HCT116 (cell line): Measurements from ENCODE around the gene THAP10. TPM values are rescaled to one million over a fixed set of nuclear protein-coding genes. Genes with fewer than 3 reads are reported as not detected.

ENCODE experiments used
- ATAC-seq: fragments of 200-7000 bp; cut with Tn5 transposase; 2 replicates; pipeline ENCODE4 v1.9.1; 2020; ENCODE audit warnings: mild to moderate bottlenecking, moderate library complexity
- BruUV-seq: library from RNA; stranded (reverse); fragments of 400-500 nt; replicated peaks from 2 replicates; lab custom pipeline; 2021; lab: Mats Ljungman, UMichigan
- CTCF ChIA-PET: fragments of 300-600 bp; sonication (Branson Sonifier 250); formaldehyde crosslinking; loops from one replicate; lab custom pipeline; 2021; ENCODE audit warnings: antibody characterized with exemption; lab: Charles Lee
- POLR2A ChIA-PET: fragments of 300-600, 350-600 bp; sonication (Branson Sonifier 250); formaldehyde crosslinking; loops from one replicate; lab custom pipeline; 2021; ENCODE audit warnings: antibody characterized with exemption; lab: Charles Lee
- RAD21 ChIA-PET, 2 experiments: fragments of 300-600 bp; sonication (Branson Sonifier 250); formaldehyde crosslinking; loops; one replicate each; lab custom pipeline; 2023; ENCODE audit warnings: low total read pairs in 2 of 2; ENCODE audit not compliant: uncharacterized antibody in 2 of 2, unreplicated experiment in 2 of 2, low non-redundant PET in 1 of 2; lab: Charles Lee
- DNase-seq: peaks from one replicate; pipeline ENCODE4 v3.0.0-alpha.2; 2010; ENCODE audit warnings: low read depth, low spot score
- H2AFZ ChIP-seq: fragments of 200-600 bp; shearing (Covaris generic), sonication (generic); 2 replicates; pipeline ENCODE4 v1.6.1; 2017; ENCODE audit warnings: low read depth, mixed run types, mixed read lengths, antibody characterized with exemption, low read length; ENCODE audit not compliant: poor library complexity, severe bottlenecking
- H3K27ac ChIP-seq: 2 replicates; pipeline ENCODE4 v1.5.1; 2012; ENCODE audit warnings: low read depth, low read length
- H3K27me3 ChIP-seq: fragments of 200-600 bp; sonication (generic); 2 replicates; pipeline ENCODE4 v1.6.1; 2016; ENCODE audit warnings: mixed run types, low read length, mixed read lengths; ENCODE audit not compliant: insufficient read depth
- H3K36me3 ChIP-seq, 2 experiments: fragments of 200-500 bp in 1 of 2; fragments of 200-600 bp in 1 of 2; sonication (Bioruptor generic) in 1 of 2; sonication (generic) in 1 of 2; 2 replicates each; pipeline versions ENCODE4 v1.5.1 to v1.6.1; 2014 to 2016; ENCODE audit warnings: low read length in 2 of 2, inconsistent platforms in 1 of 2, mixed read lengths in 1 of 2, mixed run types in 1 of 2; ENCODE audit not compliant: insufficient read depth in 2 of 2, control insufficient read depth in 1 of 2
- H3K4me1 ChIP-seq, 2 experiments: fragments of 200-600 bp in 1 of 2; sonication (generic) in 1 of 2; 2 replicates each; pipeline versions ENCODE4 v1.5.1 to v1.6.1; 2012 to 2017; ENCODE audit warnings: low read length in 2 of 2, inconsistent platforms in 1 of 2, mild to moderate bottlenecking in 1 of 2, mixed read lengths in 1 of 2, mixed run types in 1 of 2, moderate library complexity in 1 of 2; ENCODE audit not compliant: insufficient read depth in 2 of 2, control insufficient read depth in 1 of 2
- H3K4me2 ChIP-seq: fragments of 200-600 bp; sonication (generic); 2 replicates; pipeline ENCODE4 v1.6.1; 2017; ENCODE audit warnings: mixed run types, low read length, mixed read lengths
- H3K4me3 ChIP-seq, 2 experiments: fragments of 200-600 bp in 1 of 2; sonication (generic) in 1 of 2; replicated peaks in 1 of 2; 2 replicates each; pipeline ENCODE4 v1.5.1; 2011 to 2016; ENCODE audit warnings: low read length in 2 of 2, control low read depth in 1 of 2, low read depth in 1 of 2, mild to moderate bottlenecking in 1 of 2, mixed read lengths in 1 of 2, mixed run types in 1 of 2
- H3K79me2 ChIP-seq: fragments of 200-600 bp; sonication (generic); 2 replicates; pipeline ENCODE4 v1.6.1; 2017; ENCODE audit warnings: mild to moderate bottlenecking, mixed run types, low read length, moderate library complexity, mixed read lengths; ENCODE audit not compliant: insufficient read depth
- H3K9ac ChIP-seq: fragments of 200-600 bp; sonication (generic); 2 replicates; pipeline ENCODE4 v1.6.1; 2016; ENCODE audit warnings: low read length, mixed read lengths
- H3K9me2 ChIP-seq: fragments of 200-600 bp; sonication (generic), shearing (Covaris generic); 2 replicates; pipeline ENCODE4 v1.6.1; 2017; ENCODE audit warnings: mixed run types, mild to moderate bottlenecking, moderate library complexity; ENCODE audit not compliant: insufficient read depth
- H3K9me3 ChIP-seq, 2 experiments: fragments of 200-500 bp in 1 of 2; fragments of 200-600 bp in 1 of 2; sonication (Bioruptor generic) in 1 of 2; sonication (generic) in 1 of 2; 2 replicates each; pipeline ENCODE4 v1.6.1; 2014 to 2017; ENCODE audit warnings: low read length in 2 of 2, mixed read lengths in 2 of 2, inconsistent platforms in 1 of 2, low read depth in 1 of 2, mild to moderate bottlenecking in 1 of 2, mixed run types in 1 of 2, moderate library complexity in 1 of 2; ENCODE audit not compliant: control insufficient read depth in 1 of 2, insufficient read depth in 1 of 2
- H4K20me1 ChIP-seq: fragments of 200-600 bp; sonication (generic), shearing (Covaris generic); 2 replicates; pipeline ENCODE4 v1.6.1; 2017; ENCODE audit warnings: mixed run types, mild to moderate bottlenecking, moderate library complexity; ENCODE audit not compliant: insufficient read depth
- EGR1 ChIP-seq: IDR thresholded peaks from 2 replicates; pipeline ENCODE4 v1.6.1; 2012; ENCODE audit warnings: low read depth
- FOSL1 ChIP-seq: IDR thresholded peaks from 2 replicates; pipeline ENCODE4 v1.6.1; 2012; ENCODE audit warnings: low read depth
- JUND ChIP-seq: IDR thresholded peaks from 2 replicates; pipeline ENCODE4 v1.6.1; 2012
- POLR2AphosphoS5 ChIP-seq: IDR thresholded peaks from 2 replicates; pipeline ENCODE4 v1.6.1; 2011; ENCODE audit warnings: mild to moderate bottlenecking, low read depth, low read length, moderate library complexity
- RAD21 ChIP-seq: IDR thresholded peaks from 2 replicates; pipeline ENCODE4 v1.6.1; 2012; ENCODE audit warnings: low read depth, mild to moderate bottlenecking
- SP1 ChIP-seq: IDR thresholded peaks from 2 replicates; pipeline ENCODE4 v1.6.1; 2012; ENCODE audit warnings: low read depth
- TCF7L2 ChIP-seq: IDR thresholded peaks from 2 replicates; pipeline ENCODE4 v1.7.0; 2011; ENCODE audit warnings: borderline replicate concordance, inconsistent platforms; ENCODE audit not compliant: insufficient read depth, insufficient read length; ENCODE audit errors: extremely low read depth
- YY1 ChIP-seq: IDR thresholded peaks from 2 replicates; pipeline ENCODE4 v1.6.1; 2011; ENCODE audit warnings: low read length, low read depth, moderate library complexity, mild to moderate bottlenecking; ENCODE audit not compliant: insufficient replicate concordance; ENCODE audit errors: extremely low read depth
- ZFX ChIP-seq: fragments of 450-650 bp; IDR thresholded peaks from 2 replicates; pipeline ENCODE4 v1.6.1; 2017
- intact Hi-C: fragments of 100-400 bp; cut with micrococcal nuclease; formaldehyde crosslinking; loops from 2 replicates; pipeline ENCODE4 v1.10.0; 2022
- total RNA-seq: library from RNA; stranded (reverse); gene quantifications from one replicate; pipeline ENCODE4 v1.2.1, GENCODE V29; 2021; ENCODE audit not compliant: unreplicated experiment
- TF ChIP-seq, protein P1 (sequence below): IDR thresholded peaks from 2 replicates; pipeline ENCODE4 v1.6.1; 2012
- TF ChIP-seq, protein P2 (sequence below), 3 experiments: fragments of 200-600 bp in 1 of 3; sonication (generic) in 1 of 3; IDR thresholded peaks in 2 of 3; conservative IDR thresholded peaks in 1 of 3; 2 replicates each; pipeline ENCODE4 v1.5.1; 2012 to 2017; ENCODE audit warnings: low read depth in 2 of 3, low read length in 2 of 3, antibody characterized with exemption in 1 of 3, borderline replicate concordance in 1 of 3, control low read depth in 1 of 3, mild to moderate bottlenecking in 1 of 3, mixed read lengths in 1 of 3, mixed run types in 1 of 3, moderate library complexity in 1 of 3; ENCODE audit not compliant: insufficient read depth in 1 of 3

The THAP10 gene
- total RNA-seq, 1 experiment from 2014 or later = 2.8 TPM

DNA sequence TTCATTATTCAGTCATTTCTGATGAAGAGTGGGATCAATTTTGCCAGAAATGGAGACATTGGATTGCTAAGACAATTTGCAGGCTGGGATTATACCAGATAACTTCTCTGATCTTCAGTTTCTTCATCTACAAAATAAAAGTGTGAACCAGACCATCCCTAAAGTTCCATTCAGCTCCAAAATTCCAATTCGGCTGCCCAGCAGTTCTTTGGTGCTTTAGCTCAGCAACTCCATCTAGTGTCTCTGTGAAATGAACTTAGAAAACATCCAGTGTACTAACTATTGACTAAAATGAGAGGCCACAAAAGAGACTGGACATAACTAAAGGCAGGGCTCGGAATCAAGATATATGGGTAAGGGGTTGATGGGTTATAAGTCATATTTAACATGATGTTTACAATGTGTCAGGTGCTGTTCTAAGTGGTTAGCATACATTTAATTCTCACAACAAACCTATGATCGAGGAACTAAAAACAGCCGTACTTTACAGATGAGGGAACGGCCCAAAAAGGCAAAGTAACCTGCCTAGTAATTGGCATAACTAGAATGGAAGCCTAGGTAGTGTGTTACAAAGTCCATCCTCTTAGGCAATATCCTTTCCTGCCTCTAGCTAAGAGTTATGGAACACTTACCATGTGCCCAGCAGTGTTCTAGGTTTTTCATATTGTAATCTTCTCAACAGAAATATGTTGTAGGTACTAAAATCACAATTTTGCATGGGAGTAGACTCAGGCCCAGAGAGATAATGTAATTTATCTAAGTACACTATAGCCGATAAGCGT, 17.0 kb downstream of the THAP10 start:
- H3K9me3 ChIP-seq = no peaks in the 10 kb centered on the region
- H4K20me1 ChIP-seq = no peaks in the 10 kb centered on the region
- no peak overlapping the region for H2AFZ ChIP-seq
- H3K9me2 ChIP-seq = no peaks in the 10 kb centered on the region
- H3K79me2 ChIP-seq = no peaks in the 10 kb centered on the region
- H3K4me2 ChIP-seq = no peak overlapping the region
- ChIA-PET CTCF (interaction anchor here (0.6 to 2.4 kb wide), 15 partner anchors 10 to 306 kb away, joined by 3 to 32 read pairs (median 6); partner anchors contain the start of genes LARP6 and LRRC49), POLR2A (interaction anchor here (0.8 kb wide), 2 partner anchors 21 to 63 kb away, joined by 3 read pairs; partner anchors contain the start of gene LARP6), RAD21 (interaction anchor here (0.8 to 1.6 kb wide), 5 partner anchors 12 to 194 kb away, joined by 3 to 8 read pairs (median 3); no protein-coding TSS in a partner anchor)
- peaks cover 1 to 13% of the 10 kb centered on the region in 2 experiments; a peak in 3 of 4 replicates for H3K4me1 ChIP-seq
- TF ChIP-seq JUND = no peak
- TF ChIP-seq, protein P1, sequence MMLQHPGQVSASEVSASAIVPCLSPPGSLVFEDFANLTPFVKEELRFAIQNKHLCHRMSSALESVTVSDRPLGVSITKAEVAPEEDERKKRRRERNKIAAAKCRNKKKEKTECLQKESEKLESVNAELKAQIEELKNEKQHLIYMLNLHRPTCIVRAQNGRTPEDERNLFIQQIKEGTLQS = no peak
- peak; percentile 82 for TF ChIP-seq RAD21
- TF ChIP-seq EGR1 = no peak
- no peak for TF ChIP-seq FOSL1
- TF ChIP-seq ZFX = no peak
- TF ChIP-seq, protein P2, sequence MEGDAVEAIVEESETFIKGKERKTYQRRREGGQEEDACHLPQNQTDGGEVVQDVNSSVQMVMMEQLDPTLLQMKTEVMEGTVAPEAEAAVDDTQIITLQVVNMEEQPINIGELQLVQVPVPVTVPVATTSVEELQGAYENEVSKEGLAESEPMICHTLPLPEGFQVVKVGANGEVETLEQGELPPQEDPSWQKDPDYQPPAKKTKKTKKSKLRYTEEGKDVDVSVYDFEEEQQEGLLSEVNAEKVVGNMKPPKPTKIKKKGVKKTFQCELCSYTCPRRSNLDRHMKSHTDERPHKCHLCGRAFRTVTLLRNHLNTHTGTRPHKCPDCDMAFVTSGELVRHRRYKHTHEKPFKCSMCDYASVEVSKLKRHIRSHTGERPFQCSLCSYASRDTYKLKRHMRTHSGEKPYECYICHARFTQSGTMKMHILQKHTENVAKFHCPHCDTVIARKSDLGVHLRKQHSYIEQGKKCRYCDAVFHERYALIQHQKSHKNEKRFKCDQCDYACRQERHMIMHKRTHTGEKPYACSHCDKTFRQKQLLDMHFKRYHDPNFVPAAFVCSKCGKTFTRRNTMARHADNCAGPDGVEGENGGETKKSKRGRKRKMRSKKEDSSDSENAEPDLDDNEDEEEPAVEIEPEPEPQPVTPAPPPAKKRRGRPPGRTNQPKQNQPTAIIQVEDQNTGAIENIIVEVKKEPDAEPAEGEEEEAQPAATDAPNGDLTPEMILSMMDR (IDR thresholded peaks at IDR 0.05 in 2 of 3, conservative IDR thresholded peaks at IDR 0.05 in 1 of 3; ENCODE audit: borderline replicate concordance in 1 of 3, insufficient read depth in 1 of 3, low read depth in 2 of 3, low read length in 2 of 3) = peak; percentile 46 to 76 (median 52); a peak in 5 of 6 replicates
- TF ChIP-seq SP1 = no peak
- TF ChIP-seq POLR2AphosphoS5 = no peak
- TF ChIP-seq TCF7L2 = no peak
- TF ChIP-seq YY1 = no peak
- H3K4me3 ChIP-seq = no peak overlapping the region
- no peak overlapping the region for H3K27ac ChIP-seq
- H3K27me3 ChIP-seq = no peaks in the 10 kb centered on the region
- H3K9ac ChIP-seq = no peak overlapping the region
- DNase-seq = no peak
- H3K36me3 ChIP-seq = no peaks in the 10 kb centered on the region
- intact Hi-C loops = loop anchor here (2.0 kb wide), 1 partner anchor 194 kb away; no protein-coding TSS in a partner anchor
- BruUV-seq = no TSS peak
- ATAC-seq = peak; percentile 78
